ENCODE results near the gene TPRN.

TPRN gene

GRCh38 chr9:137146527-137146918 lies 54.0 kb downstream of the TPRN start:
- in situ Hi-C loops (cut with HindIII; ENCODE audit: low sequenced_read_pairs): no loop called here
- no peak overlapping the region for H3K4me3 ChIP-seq (ENCODE audit: low read depth, low read length)
- TF ChIP-seq CTCF (IDR thresholded peaks at IDR 0.05; ENCODE audit: low read depth, low read length, missing control alignments): no peak
- DNase-seq (ENCODE audit: low read depth): no peak

- no peak for DNase-seq (ENCODE audit: low read depth)
- TF ChIP-seq CTCF (IDR thresholded peaks at IDR 0.05; ENCODE audit: low read depth, low read length, missing control alignments): no peak
- in situ Hi-C loops (cut with HindIII; ENCODE audit: low sequenced_read_pairs): no loop called here
- H3K4me3 ChIP-seq (ENCODE audit: low read depth, low read length): no peak overlapping the region
These were observed 54.6 kb downstream of the TPRN start for GRCh38 chr9:137145731-137146526.

DNA sequence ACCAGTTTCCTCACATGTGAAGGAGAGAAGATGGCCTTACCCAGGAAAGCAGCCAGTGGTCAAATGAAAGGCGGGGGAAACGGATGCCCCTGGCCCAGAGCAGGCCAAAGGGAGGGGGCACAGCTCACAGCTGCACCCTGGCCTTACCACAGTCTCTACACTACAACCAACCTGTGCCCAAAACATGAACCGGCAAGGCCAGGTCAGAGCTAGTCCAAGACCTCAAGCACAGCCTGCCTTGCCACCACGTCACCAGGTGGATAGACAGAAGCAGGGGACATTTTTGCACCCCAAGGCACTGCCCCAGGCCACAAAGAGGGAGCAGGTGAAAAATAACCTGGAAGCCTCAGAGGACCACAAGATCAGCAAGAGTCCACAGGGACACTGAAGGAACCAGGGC lies 57.1 kb downstream of the TPRN start:
- TF ChIP-seq CTCF (IDR thresholded peaks at IDR 0.05; ENCODE audit: low read depth, low read length, missing control alignments): no peak
- no peak overlapping the region for H3K4me3 ChIP-seq (ENCODE audit: low read depth, low read length)
- no peak for DNase-seq (ENCODE audit: low read depth)
- in situ Hi-C loops (cut with HindIII; ENCODE audit: low sequenced_read_pairs): no loop called here

GRCh38 chr9:137141976-137142936 lies 58.3 kb downstream of the TPRN start:
- in situ Hi-C loops (cut with HindIII; ENCODE audit: low sequenced_read_pairs): no loop called here
- no peak for TF ChIP-seq CTCF (IDR thresholded peaks at IDR 0.05; ENCODE audit: low read depth, low read length, missing control alignments)
- no peak overlapping the region for H3K4me3 ChIP-seq (ENCODE audit: low read depth, low read length)
- no peak for DNase-seq (ENCODE audit: low read depth)

All from astrocyte of the cerebellum (primary cell).